Inflammatory macrophage (primary cell): Measurements from ENCODE around the gene KCNJ5.

Source experiments
- DNase-seq, 2 donors: peaks; one replicate each; pipeline ENCODE4 v3.0.0-alpha.2; 2020 to 2022
- total RNA-seq, 18 experiments: gene quantifications; one replicate each; lab custom pipeline; 2026; ENCODE audit warnings: mixed read lengths in 6 of 18, inconsistent platforms in 2 of 18; lab: John Stamatoyannopoulos, UW

KCNJ5 gene
- 2.0 to 43.3 (median 11.7) reads per million in 18 experiments for total RNA-seq

DNA sequence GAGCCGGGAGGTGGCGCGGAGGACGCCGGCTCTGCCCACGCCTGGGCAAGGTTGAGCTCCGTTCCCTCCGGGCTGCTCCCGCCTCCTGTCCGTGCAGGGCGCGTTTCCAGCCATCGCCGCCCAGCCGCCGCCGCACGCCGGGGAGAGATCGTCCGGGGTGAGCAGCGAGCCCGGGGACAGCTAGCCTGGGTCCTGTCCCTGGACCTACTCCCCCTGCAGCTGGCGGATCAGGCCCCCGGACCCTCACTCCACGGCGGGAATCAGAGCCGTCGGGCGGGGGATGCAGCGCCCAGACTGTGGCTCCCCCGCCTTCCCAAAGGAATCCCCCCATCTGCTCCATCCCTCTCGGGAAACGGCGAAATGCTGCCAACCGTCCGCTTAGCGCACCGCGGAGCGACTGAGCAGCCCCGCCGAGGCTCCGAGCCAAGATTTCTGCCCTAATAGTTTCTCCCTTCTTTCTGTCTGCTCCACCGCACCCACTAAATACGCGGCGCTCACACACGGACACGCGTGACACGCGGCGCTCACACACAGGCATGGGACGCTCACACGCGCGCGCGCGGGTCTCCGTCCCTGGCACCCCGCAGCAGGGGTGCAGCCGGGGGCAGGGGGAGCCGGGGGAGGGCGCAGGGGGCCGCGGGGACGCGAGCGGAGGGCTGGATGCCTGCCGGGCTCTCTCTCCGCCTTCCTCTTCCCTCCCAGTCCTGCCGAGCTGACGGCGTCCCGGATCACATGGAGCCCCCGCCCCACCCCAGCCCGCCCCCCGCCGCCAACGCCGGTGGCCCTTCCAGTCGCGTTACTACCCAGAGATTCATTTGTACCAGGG lies at the start of gene KCNJ5:
Gene KCNJ5 (plus strand): TSS at position 814 of the 826 bp plus-strand sequence. CDS start 19,918 bp downstream, outside the sequence.
- DNase-seq = peak in 1 of 2 donors; percentile 39

- DNase-seq = no peak
Measured at GRCh38 chr11:128841461-128842072, 49.6 kb upstream of the KCNJ5 start.

GRCh38 chr11:128843198-128843785 lies 47.9 kb upstream of the KCNJ5 start:
- no peak for DNase-seq

- peak in 1 of 2 donors; percentile 17 for DNase-seq
Measured at GRCh38 chr11:128845334-128845780, 45.8 kb upstream of the KCNJ5 start.

- no peak for DNase-seq
Measured at GRCh38 chr11:128846985-128847384, 44.2 kb upstream of the KCNJ5 start.

DNA sequence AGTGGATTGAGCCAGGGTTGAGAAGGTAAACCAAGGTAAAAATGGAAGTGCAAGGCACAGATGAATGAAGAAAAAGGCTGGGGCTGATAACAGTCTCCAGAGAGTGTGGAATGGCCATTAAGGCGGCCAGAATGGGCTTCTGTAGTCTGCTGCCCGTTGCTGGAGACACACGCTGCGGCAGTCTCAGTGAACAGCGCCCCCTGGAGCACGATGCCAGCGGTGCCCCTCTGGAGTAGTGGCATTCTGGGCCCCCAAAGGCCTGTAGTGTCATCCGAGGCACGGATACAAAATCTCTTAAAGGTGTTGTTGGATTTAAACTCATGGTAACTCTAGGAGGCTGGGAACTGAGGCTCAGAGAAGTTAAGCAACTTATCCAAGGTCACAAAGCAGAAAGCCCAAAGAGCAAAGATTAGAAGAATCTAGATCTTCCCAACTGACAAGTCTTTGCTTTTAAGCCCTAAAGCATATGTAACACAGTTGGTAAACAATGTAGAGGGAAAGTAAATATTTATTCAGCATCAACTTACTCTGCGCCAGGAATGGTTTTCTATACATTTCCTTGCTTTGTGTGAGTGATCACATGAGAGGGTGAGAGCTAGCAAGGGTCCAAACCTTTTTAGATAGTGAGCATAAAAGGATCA lies 42.2 kb upstream of the KCNJ5 start:
- peak; percentile 55 to 58 for DNase-seq

DNA sequence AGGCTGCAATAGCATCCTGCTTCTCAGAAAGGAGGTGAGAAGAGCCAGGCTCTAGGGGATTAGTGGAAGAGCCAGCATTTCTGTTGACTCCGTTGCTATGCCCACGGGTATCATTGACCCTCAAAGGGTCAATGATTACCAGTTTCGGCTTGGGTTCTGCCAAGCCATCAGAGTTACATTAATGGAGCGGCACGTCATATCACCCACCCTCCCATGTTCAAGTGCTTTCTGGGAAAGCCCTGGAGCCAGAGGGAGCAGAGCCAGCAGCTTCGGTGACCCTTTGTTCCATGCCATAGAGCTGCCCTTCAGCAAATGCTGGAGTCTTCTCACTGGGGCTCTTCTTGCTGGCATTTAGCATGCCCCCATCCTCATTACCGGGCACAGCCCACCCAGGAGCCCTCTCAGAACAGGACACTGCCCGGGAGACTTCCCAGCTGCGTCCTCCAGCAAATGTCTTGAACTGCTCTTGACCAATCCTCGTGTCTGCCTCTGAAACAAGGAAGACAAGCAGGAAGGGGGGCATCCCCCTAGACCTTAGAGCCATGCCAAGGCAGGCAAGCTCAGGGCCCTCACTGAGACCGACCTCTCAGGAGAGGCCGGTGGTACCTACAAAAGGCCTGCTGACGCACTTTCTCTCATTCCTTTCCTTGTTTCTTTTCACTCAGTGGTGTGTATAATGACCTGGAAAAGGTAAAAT lies 38.7 kb upstream of the KCNJ5 start:
- no peak for DNase-seq

DNA sequence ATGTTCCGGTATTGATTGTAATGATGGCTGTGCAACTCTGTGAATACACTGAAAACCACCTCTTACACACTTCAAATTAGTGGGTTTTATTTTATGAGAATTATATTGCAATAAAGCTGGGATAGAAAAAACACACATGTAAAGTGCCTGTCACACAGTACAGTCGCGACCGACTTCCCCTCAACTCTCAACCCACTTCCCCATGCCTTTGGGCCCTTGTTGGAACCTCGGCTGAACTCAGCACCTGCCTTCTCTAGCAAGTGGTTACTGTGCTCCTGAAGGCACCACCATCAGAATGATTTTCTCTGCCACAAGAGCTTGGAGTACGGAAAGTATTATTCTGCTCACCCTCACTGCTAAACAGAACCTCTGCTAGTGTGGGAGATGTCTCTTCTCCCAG lies 37.6 kb upstream of the KCNJ5 start:
- no peak for DNase-seq

DNA sequence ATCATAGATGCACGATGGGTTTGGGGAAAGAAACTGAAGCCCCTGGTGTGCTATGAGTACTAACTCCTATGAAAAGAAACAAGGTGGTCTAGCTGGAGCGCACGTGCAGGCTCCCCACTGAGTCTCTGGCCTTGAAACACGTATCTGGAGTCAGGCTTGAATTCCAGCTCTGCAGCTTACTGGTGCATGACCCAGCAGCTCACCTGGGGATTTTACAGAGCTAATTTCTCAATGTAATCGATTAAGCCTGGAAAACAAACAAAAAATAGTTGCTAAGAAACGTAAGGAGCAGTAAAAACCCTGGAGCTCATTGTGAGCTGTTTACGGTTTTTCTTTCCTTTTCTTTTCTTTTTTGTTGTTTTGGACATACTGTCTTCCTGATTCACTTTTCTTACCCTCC lies 36.3 kb upstream of the KCNJ5 start:
- DNase-seq = no peak

- DNase-seq = no peak
Measured at GRCh38 chr11:128856241-128856640, 34.9 kb upstream of the KCNJ5 start.

DNA sequence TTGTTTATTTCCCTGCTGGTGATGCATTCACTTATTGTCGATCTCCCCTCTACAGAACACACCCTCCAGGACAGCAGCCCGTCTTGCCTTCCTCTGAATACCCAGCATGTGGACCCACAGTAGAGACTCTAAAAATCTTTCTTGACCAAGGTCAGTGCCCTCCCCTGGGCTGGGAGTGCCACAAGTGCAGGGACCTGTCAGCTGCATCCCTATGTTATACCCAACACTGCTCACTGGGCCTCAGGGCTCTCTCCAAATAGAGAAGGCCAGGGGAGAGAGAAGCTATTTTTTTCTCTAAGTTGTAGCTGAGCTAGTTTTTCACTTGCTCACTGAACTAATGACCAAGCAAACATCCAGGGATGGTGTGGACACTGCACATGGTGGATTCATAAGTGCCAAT lies 33.8 kb upstream of the KCNJ5 start:
- no peak for DNase-seq

DNA sequence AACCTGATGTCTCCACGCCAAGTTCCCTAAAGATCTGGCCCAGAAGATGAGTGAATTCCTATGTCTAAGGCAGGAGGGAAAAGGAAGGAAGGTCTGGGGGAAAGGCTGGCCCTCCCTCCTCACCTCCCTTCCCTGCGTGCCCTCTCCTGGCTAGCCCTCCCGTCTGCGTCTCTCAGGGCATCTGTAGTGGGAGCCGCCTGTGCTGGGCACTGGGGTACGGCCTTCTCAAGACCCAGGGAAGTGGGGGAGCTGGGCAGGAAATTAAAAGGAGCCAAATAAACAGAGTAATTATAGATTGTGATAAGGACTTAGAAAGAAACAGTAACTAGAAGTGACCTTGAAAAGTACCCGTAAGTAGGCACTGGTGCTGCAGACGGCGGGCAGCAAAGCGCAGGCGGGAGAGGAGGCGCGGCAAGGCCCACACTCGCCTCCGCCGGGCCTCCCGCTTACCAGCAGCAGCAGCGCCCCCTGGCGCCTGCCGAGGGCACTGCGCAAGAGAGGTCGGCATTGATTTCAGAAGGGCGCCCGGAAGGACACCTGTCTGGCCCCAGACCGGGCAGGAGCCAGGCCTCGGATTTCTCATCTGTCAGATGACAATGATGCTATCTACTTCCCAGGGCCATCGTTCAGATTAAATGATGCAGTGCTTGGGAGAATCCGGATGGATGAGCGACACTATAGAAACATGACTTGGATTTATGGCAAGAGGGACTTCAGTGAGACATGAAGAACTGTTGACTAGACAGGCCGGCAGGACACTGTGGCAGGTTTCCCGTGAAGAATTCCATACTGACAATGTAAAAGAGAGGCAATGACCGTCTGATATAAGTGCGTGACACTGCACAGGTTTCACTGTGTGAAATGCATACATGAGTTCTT lies 31.4 kb upstream of the KCNJ5 start:
- peak; percentile 56 to 62 for DNase-seq

GRCh38 chr11:128860571-128861361 lies 30.4 kb upstream of the KCNJ5 start:
- no peak for DNase-seq

DNA sequence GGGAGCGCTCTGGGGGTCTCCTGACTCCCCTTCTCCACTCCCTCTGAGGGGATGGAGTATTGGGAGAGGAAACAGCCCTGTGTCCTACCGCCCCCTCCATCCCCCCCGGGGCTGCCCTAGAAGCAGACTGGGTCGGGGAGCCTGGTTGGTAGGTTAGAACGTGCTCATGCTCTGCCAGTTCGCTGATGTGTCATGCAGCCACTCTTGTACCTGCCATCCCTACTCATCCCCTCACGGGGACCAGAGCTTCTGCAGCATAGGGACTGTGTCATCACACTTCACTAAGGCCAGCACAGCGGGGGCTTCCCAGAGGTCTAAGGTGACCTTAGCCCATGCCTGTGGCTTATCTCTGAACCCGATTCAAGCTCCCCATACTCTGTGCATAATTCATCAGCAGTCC lies 28.8 kb upstream of the KCNJ5 start:
- no peak for DNase-seq

DNA sequence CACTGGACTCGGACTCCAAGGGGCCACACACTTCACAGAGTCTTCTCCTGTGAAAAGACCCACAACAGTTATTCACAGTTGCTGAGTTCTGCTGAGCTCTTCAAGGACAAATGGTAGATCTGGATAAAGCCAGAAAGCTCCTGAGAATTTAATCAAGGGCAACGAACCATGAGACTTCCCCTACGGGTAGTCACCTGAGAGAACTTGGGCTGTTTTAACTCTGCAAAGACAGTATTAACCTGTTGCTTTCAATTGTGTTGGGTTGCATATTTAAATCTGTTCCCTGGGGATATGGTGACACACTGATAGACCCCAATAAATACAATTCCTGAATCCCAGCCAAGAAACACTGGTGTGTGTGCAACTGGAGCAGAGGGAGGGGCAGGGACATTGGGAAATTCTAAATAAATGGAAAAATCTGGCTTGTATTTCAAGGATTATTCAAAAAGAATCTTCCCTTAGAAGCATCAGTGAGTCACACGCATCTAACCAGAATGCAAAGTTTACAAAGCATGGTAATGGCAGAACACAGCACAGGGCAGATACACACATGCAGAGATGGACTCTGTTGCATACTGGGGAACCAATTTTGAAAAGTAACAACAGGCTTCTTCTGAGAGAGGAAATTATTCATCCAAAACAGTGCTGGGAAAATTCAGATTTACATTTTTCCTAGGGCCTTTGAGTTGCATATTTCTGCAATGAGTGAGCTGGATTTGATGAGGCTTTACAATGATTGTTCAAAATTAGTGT lies 28.1 kb upstream of the KCNJ5 start:
- DNase-seq = no peak

- DNase-seq = no peak
Measured at GRCh38 chr11:128865490-128865889, 25.7 kb upstream of the KCNJ5 start.

DNA sequence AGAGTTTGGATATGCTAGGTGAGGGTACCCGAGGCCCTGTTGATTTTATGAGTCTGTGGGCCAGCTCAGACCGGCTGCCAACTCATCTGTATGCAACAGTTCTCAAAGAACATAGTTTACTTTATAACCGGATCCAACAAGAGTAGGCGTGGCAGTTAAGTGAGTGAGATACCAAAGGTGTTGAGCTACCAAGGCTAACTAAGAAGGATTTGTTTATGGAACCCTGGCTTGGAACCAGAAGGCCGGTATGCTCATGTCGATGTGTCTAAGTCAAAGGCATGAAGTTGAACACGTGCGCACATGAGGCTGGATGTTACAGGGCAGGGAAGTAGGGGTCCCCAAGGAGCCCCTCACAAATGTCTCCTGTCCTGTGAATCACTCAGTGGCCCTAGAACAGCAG lies 23.9 kb upstream of the KCNJ5 start, which contains the start of gene KCNJ1:
Gene KCNJ1 (minus strand): TSS at position 20 of the 400 bp plus-strand sequence. CDS start 27,053 bp downstream, outside the sequence.
- DNase-seq = no peak

DNA sequence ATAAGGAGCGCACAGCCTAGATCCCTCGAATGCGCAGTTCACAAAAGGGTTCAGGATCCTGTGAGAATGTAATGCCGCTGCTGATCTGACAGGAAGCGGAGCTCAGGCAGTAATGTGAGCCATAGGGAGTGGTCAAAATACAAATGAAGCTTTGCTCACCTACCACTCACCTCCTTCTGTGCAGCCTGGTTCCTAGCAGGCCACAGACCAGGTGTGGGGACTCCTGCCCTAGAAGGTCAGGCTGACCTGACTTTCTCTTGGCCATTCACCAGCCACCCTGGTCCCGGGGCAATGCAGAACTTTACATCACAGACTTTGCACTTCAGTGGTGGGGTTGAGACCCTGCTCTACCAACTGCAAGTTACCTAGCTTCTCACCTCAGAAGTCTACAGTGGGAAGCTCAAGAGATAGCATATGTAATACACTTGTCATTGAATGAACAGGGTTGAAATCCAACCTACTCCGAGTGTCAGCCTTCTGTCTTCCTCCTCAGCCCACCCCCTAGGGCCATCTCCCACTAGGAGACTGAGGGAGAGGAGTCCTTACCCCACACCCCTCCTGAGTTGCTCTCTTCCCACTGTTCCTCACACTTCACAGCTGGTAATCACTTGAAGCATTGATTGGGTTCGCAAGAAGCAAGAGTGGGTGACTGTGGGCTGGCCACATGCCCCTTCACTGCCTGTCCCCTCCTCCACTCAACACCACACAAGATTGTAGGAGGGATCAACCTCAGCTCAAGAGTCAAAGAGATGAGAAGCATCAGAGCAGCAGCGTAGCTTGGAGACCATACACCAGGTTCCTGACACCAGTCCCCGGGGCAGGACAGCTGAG lies 22.1 kb upstream of the KCNJ5 start:
- DNase-seq = no peak

- no peak for DNase-seq
Measured at GRCh38 chr11:128871168-128871610, 20.0 kb upstream of the KCNJ5 start.
